ENCODE results near the gene CCDC32.

The CCDC32 gene

GRCh38 chr15:40545457-40545856, 19.4 kb downstream of the CCDC32 start:
- Histone ChIP-seq H3K4me3 (ENCODE audit: low read depth, low read length) (no peak overlapping the region), H3K27ac (no peak overlapping the region), H3K27me3 (replicated peaks) (no peaks in the 10 kb centered on the region), H3K36me3 (replicated peaks) (peaks cover 12% of the 10 kb centered on the region)
- no peak for DNase-seq
- in situ Hi-C loops (cut with HindIII; ENCODE audit: low pct_ligation_motif_present, low sequenced_read_pairs) = no loop called here
- TF ChIP-seq CTCF (IDR thresholded peaks at IDR 0.05; ENCODE audit: low read depth, low read length, missing control alignments) = peak; percentile 6

- DNase-seq = no peak
- Histone ChIP-seq H3K36me3 (replicated peaks) (peaks cover 5% of the 10 kb centered on the region), H3K27me3 (replicated peaks) (no peaks in the 10 kb centered on the region), H3K4me3 (ENCODE audit: low read depth, low read length) (no peak overlapping the region), H3K27ac (no peak overlapping the region)
- TF ChIP-seq CTCF (IDR thresholded peaks at IDR 0.05; ENCODE audit: low read depth, low read length, missing control alignments) = no peak
- in situ Hi-C loops (cut with HindIII; ENCODE audit: low pct_ligation_motif_present, low sequenced_read_pairs) = no loop called here
Measured at GRCh38 chr15:40543631-40544294, 21.1 kb downstream of the CCDC32 start.

GRCh38 chr15:40543082-40543481, 21.8 kb downstream of the CCDC32 start:
- no peak overlapping the region for H3K27ac ChIP-seq
- H3K36me3 ChIP-seq (replicated peaks) = peaks cover 5% of the 10 kb centered on the region
- no peaks in the 10 kb centered on the region for H3K27me3 ChIP-seq (replicated peaks)
- TF ChIP-seq CTCF (IDR thresholded peaks at IDR 0.05; ENCODE audit: low read depth, low read length, missing control alignments) = no peak
- no peak overlapping the region for H3K4me3 ChIP-seq (ENCODE audit: low read depth, low read length)
- in situ Hi-C loops (cut with HindIII; ENCODE audit: low pct_ligation_motif_present, low sequenced_read_pairs) = no loop called here
- no peak for DNase-seq

GRCh38 chr15:40538976-40539375, 25.9 kb downstream of the CCDC32 start:
- DNase-seq = no peak
- H3K27me3 ChIP-seq (replicated peaks) = no peaks in the 10 kb centered on the region
- in situ Hi-C loops (cut with HindIII; ENCODE audit: low pct_ligation_motif_present, low sequenced_read_pairs) = no loop called here
- no peak overlapping the region for H3K4me3 ChIP-seq (ENCODE audit: low read depth, low read length)
- H3K36me3 ChIP-seq (replicated peaks) = no peaks in the 10 kb centered on the region
- no peak overlapping the region for H3K27ac ChIP-seq
- no peak for TF ChIP-seq CTCF (IDR thresholded peaks at IDR 0.05; ENCODE audit: low read depth, low read length, missing control alignments)

GRCh38 chr15:40536501-40536900, 28.3 kb downstream of the CCDC32 start:
- no peak for TF ChIP-seq CTCF (IDR thresholded peaks at IDR 0.05; ENCODE audit: low read depth, low read length, missing control alignments)
- DNase-seq = peak; percentile 51
- no peaks in the 10 kb centered on the region for H3K27me3 ChIP-seq (replicated peaks)
- no peak overlapping the region for H3K4me3 ChIP-seq (ENCODE audit: low read depth, low read length)
- in situ Hi-C loops (cut with HindIII; ENCODE audit: low pct_ligation_motif_present, low sequenced_read_pairs) = no loop called here
- no peaks in the 10 kb centered on the region for H3K36me3 ChIP-seq (replicated peaks)
- no peak overlapping the region for H3K27ac ChIP-seq

GRCh38 chr15:40534371-40534770, 30.5 kb downstream of the CCDC32 start:
- no peak overlapping the region for H3K4me3 ChIP-seq (ENCODE audit: low read depth, low read length)
- no peaks in the 10 kb centered on the region for H3K36me3 ChIP-seq (replicated peaks)
- in situ Hi-C loops (cut with HindIII; ENCODE audit: low pct_ligation_motif_present, low sequenced_read_pairs) = no loop called here
- H3K27ac ChIP-seq = no peak overlapping the region
- no peak for DNase-seq
- H3K27me3 ChIP-seq (replicated peaks) = no peaks in the 10 kb centered on the region
- no peak for TF ChIP-seq CTCF (IDR thresholded peaks at IDR 0.05; ENCODE audit: low read depth, low read length, missing control alignments)

Measured in brain microvascular endothelial cell (primary cell).